T follicular helper cell (primary cell): ENCODE data around the gene KRTAP5-4.
"Not testable (repeated sequence)": the region's sequence is repeated elsewhere in the genome, so short reads cannot be mapped to it uniquely, and the experiment has no call there.

ENCODE experiments used
- DNase-seq: peaks from one replicate; pipeline ENCODE4 v3.0.0-alpha.2; 2020; ENCODE audit warnings: low read depth

Gene KRTAP5-4

DNA sequence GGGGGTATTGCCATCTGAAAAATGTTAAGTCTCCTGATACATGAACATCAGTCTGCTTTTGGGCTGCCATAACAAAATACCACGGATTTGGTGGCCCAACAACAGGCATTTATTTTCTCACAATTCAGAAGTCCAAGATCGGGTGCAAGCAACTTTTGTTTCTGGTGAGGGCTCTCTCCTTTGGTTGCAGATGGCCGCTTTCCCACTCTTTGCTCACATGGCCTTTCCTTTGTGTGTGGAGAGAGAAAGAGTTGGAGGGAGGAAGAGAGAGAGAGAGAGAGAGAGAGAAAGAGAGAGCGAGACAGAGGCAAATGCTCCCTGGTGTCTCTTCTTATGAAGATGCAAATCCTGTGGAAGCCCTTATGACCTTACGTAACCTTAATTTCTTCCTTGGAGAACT, 21.3 kb downstream of the KRTAP5-4 start:
- DNase-seq: no peak

DNA sequence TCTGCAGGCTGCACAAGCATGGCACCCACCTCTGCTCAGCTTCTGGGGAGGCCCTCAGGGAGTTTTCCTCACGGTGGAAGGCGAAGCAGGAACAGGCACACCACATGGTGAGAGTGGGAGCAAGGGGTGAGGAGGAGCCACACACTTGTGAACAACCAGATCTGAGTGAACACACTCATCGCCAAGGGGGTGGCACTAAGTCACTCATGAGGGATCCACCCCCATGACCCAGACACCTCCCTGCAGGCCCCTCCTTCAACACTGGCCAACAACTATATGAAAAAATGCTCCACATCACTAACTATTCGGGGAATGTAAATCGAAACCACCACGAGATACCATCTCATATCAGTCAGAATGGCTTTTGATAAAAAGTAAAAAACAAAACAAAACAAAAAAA, 23.1 kb downstream of the KRTAP5-4 start:
- DNase-seq: no peak

DNA sequence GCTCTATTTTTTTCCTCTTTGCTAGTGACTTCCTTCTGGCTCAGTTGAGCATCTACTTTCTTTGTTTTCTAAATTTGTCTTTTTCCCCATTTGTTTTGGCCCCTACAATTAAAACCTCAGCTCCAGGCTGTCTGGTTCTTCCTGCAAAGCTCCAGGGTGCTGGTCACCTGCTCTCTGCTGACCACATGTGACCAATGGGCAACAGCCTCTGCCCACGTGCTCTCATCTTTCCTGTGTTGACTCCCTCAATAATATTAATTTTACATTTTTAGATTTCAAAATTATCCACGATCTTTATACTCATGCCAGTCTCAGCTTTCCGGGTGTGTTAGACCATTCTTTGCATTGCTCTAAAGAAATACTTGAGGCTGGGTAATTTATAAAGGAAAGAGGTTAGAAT, 23.5 kb downstream of the KRTAP5-4 start:
- DNase-seq: not testable (repeated sequence)

DNA sequence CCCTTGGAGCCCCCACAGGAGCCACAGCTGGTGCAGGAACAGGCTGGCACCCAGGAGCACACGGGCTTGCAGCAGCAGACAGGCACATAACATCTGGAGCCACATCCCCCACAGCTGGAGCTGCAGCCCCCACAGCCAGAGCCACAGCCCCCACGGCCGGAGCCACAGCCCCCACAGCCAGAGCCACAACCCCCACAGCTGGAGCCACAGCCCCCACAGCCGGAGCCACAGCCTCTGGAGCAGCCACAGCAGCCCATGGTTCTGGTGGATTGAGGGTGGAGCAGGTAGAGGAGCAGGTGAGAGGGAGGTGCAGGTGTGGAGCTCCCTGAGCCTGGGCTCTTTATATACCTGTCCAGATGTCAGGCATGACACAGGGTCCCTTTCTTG, 24.0 kb downstream of the KRTAP5-4 start, which contains the start of gene KRTAP5-2:
TSS of gene KRTAP5-2 (minus strand) at position 301 of the 387 bp plus-strand sequence. CDS start at position 257, 44 bp downstream.
- DNase-seq: no peak

DNA sequence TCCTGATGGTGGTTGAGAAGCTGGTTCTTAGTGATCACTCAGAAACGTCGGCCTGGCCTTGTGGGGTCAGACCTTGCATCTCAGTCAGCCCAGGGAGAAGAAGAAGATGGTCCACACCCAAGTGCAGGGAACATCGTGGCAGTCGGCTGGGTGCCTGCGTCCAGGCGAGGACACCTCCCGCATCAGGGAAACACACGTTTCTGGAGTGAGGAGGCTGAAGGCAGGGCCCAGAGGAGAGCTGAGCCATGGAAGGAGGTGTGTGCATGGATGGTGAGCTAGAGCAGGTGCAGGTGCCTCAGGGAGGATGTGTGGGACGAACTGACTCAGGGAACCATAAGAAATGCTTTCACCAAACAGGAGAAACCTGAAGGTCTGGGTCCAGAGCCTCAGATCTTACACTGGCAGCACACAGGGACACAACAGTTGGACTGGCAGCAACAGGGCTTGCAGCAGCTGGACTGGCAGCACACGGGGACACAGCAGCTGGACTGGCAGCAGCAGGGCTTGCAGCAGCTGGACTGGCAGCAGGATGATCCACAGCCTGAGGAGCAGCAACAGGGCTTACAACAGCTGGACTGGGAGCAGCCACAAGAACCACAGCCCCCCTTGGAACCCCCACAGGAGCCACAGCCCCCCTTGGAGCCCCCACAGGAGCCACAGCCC, 24.5 kb downstream of the KRTAP5-4 start:
- DNase-seq: no peak

DNA sequence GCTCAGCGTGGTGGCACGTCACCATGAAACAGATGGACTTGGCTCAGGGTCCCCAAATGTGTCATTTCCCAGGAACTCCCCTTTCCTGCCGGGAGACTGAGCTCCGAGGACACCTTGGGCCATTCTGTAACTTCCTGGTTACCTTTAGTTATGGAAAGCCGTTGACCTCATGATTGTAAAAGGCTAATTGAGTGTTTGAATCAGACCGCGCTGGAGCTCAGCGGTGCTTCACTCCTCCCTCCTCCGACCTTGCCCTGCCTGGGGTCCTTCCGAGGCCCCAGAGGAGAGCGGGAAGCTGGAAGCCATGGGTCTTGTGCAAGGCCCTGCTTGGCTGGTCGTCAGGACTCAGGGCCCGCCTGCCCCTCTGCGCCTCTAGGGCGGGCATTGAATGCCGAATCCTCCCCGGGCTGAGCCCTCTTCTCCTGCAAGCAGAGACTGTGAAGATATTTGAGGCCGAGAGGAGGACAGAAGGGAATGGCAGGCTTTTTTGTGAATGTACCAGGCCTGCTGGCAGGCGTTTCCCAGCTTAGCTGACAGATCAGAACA, 25.3 kb downstream of the KRTAP5-4 start:
- not testable (repeated sequence) for DNase-seq

DNA sequence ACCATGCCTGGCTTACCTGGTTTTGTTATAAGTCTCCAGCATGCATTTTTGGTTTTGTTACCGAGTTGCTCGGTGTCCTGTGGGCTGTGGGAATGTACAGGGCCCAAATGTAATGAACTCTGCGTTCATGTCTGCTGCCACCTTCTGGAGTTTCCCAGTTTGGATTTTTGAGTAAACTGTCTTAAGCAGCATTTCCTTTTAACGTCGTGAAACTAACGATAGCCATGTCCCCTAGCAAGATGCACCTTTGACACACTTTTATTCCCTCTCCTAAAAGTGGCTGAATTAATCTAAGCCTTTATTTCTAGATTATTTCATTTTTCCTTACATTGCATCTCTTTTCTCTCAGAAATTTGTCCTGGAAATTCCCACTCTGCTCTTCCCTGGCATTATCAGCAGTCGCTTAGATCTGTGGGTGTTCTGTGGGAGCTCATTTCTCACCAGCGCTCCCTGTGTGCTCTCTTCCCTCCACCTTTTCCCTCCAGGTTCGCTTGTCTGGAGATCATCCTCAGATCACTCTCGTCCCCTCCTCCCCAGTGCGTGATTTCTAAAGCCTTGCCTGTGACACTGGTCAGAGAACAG, 25.9 kb downstream of the KRTAP5-4 start:
- DNase-seq: not testable (repeated sequence)

DNA sequence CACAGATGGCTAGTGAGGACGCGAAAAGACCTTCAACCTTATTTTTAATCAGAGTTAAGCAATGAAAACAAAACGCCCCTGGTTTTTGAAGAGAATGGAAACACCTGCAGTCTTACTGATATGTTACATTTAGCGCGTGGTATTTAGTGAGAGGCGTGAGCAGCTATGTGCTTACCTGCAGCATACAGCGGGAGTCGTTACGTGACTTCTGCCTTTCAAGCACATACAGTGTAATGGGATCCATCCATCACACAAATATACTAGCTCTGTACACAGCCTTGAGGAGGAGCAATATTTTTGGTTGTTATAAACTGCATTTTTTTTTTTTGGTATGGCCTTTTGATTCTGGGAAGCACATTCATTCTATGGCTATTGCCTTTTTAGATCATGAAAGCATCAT, 29.3 kb downstream of the KRTAP5-4 start:
- DNase-seq: no peak

DNA sequence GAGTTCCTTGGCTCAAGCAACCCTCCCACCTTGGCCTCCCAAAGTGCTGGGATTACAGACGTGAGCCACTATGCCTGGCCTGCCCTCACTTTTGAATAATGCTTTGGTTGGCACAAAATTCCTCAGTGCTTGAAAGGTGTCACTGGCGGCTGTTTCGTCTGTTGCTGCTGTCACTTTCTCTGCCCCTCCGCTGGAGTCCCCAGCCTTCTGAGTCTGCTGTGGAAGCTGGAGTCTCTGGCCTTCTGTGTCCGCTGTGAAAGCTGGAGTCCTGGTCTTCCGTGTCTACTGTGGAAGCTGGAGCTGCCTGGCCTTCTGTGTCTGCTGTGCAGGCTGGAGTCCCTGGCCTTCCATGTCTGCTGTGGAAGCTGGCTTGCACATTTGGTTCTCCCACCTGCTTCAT, 31.9 kb downstream of the KRTAP5-4 start:
- no peak for DNase-seq

DNA sequence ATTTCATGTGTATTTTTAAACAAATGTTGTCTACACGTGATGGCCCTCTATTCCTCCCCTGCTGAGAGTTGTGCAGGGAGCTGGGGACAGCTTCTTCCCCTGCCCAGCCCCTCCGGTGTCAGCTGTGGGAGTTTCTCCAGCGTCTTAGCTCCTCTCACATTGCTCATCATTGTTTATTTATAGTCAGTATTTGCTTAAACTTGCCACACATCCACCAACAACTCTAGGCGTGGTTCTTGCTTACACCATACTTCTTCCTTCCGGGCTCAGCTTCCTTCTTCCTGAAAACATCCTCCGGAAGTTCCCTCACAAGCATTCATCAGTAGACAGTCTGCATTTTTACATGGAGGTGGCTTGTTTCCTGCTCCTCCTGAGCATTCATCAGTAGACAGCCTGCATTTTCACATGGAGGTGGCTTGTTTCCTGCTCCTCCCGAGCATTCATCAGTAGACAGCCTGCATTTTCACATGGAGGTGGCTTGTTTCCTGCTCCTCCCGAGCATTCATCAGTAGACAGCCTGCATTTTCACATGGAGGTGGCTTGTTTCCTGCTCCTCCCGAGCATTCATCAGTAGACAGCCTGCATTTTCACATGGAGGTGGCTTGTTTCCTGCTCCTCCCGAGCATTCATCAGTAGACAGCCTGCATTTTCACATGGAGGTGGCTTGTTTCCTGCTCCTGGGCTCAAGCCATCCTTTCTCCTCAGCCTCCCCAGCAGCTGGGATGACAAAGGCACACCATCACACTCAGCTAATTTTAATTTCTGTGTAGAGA, 32.6 kb downstream of the KRTAP5-4 start:
- DNase-seq: not testable (repeated sequence)

DNA sequence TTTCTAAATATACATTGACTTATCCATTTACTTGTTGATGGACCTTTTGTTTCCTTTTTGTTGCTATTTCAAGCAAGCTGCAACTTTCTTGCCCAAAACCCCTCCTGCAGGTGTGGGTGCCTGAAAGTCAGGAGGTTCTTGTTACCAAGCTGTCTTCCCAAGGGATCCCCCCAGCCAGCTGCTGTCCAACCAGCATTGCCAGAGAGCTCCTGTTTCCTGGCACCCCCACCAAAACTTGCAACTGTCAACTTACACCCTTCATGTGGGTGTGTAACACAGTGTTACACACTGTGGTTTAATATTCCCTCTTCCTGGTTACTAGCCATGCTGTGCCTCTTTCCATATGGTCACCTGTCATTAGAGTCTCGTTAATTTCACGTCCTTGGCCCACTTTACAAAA, 35.2 kb downstream of the KRTAP5-4 start:
- DNase-seq: no peak

DNA sequence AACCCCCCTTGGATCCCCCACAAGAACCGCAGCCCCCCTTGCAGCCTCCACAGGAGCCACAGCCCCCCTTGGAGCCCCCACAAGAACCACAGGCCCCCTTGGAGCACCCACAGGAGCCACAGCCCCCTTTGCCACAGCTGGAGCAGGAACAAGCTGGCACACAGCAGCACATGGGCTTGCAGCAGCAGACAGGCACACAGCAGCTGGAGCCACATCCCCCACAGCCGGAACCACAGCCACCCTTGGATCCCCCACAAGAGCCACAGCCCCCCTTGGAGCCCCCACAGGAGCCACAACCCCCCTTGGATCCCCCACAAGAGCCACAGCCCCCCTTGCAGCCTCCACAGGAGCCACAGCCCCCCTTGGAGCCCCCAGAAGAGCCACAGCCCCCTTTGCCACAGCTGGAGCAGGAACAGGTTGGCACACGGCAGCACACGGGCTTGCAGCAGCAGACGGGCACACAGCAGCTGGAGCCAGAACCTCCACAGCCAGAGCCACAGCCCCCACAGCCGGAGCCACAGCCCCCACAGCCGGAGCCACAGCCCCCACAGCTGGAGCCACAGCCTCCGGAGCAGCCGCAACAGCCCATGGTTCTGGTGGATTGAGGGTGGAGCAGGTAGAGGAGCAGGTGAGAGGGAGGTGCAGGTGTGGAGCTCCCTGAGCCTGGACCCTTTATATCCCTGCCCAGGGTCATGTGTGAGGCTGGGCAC, 37.1 kb downstream of the KRTAP5-4 start, which contains the start of gene KRTAP5-1:
TSS of gene KRTAP5-1 (minus strand) at position 623 of the 710 bp plus-strand sequence. CDS start at position 589, 34 bp downstream.
- not testable (repeated sequence) for DNase-seq

DNA sequence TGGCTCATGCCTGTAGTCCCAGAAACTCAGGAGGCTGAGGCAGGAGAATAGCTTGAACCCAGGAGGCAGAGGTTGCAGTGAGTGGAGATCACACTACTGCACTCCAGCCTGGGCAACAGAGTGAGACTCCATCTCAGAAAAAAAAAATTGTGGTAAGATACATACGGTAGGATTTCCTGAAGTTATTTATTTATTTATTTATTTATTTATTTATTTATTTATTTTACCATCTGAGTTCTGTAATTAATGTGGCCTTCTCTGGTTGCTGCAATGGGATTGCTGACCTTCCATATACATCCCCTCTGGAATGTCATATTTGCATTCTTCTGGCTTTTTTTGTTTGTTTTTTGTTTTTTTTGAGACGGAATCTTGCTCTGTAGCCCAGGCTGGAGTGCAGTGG, 39.0 kb downstream of the KRTAP5-4 start:
- DNase-seq: not testable (repeated sequence)

DNA sequence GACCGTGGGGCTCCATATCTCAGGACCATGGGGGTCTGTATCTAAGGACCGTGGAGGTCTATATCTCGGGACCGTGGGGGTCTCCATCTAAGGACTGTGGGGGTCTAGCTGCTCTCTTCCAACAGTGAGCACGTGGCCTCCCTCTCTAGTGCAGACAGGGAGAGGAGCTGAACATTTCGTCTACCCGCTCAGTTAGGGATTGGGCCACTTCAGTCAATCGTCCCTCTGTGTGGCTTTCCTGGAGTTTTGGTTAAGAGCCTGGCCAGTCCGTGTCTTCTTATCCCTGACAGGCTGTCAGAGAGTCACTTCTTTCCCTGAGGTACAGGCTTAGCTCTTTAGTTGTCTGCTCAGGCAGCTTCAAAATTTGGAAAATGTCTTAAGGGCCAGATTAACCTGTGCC, 40.0 kb downstream of the KRTAP5-4 start:
- no peak for DNase-seq

DNA sequence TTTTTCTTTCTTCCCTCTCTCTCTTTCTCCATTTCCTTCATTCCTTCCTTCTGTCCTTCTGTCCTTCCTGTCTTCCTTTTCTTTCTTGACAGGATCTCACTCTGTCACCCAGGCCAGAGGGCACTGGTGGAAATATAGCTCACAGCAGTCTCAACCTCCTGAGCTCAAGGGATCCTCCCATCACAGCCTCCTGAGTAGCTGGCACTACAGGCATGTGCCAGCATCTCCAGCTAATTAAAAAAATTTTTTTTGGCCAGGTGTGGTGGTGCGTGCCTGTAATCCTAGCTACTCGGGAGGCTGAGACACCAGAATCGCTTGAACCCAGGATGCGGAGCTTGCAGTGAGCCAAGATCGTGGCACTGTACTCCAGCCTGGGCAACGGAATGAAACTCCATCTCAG, 45.1 kb downstream of the KRTAP5-4 start:
- no peak for DNase-seq

DNA sequence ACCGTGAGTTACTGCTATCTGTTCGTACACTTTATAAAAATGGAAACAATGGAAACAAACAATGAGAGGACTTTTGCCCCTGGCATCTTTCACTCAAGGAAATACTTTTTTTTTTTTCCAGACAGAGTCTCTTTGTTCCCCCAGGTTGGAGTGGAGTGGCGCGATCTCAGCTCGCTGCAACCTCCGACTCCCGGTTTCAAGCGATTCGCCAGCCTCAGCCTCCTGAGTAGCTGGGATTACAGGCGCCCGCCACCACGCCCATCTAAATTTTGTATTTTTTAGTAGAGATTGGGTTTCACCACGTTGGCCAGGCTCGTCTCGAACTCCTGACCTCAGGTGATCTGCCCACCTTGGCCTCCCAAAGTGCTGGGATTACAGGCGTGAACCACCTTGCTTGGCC, 46.2 kb downstream of the KRTAP5-4 start:
- DNase-seq: not testable (repeated sequence)

DNA sequence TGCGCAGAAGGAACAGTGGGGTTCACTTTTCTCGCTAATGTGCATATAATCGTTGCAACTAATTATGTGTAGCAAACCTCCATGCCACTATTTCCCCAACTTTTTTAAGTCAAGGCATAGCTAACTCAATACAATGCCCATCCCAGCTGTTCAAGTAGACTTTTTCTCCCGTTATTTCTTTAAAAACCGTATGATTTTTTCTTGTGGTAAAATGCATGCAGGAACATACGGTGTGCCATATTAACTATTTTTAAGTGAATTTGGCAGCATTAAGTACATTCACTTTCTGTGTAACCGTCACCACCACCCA, 47.0 kb downstream of the KRTAP5-4 start:
- DNase-seq: no peak

DNA sequence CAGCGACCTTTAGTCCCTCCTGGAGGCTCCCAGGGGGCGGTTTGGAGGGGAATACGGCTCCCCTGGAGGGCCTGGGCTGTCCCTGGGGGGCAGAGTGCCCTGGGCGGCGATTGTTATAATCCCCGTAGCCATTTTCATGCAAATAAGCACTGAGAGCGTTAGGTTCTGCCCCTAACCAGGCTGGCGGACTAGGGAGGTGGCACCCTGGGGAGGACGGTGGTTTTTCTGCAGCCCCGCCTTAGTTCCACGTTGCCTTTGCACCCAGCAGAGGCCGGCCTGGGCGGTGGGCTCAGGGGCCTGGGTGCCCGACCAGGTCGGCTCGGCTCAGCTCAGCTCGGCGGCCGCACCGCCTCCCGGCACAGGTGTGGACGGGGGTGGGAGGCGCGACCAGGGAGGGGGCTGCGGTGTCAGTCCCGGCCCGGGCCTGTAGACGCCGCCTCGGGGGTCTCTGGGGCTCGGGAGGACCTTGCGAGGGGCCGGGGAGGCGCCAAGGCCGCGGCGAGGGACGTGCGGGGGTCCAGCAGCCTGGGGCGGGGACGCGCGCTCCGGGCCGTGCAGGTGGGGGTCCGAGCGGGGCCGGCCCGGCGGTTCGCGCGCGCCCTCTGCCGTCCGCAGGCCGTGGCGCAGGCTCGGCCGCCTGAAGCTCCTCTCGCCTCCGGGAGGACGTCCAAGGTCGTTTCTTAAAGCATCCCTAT, 47.6 kb downstream of the KRTAP5-4 start:
- DNase-seq: no peak

DNA sequence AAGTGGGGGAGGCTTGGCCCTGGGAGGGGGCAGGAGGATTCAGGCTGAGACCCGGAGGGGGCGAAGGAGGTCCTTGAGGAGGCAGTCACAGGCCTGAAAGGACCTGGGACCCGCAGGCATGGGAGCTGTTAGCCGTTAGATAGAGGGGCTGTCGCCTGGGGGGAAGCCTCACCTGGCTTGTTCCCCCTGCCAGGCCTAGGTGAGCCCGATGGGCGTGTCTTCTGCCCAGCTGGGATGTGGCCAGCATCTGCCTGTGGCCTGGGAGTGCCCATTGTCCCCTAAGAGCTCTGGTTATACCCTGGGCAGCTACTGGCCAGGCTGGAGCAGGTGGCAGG, 48.1 kb downstream of the KRTAP5-4 start:
- no peak for DNase-seq

DNA sequence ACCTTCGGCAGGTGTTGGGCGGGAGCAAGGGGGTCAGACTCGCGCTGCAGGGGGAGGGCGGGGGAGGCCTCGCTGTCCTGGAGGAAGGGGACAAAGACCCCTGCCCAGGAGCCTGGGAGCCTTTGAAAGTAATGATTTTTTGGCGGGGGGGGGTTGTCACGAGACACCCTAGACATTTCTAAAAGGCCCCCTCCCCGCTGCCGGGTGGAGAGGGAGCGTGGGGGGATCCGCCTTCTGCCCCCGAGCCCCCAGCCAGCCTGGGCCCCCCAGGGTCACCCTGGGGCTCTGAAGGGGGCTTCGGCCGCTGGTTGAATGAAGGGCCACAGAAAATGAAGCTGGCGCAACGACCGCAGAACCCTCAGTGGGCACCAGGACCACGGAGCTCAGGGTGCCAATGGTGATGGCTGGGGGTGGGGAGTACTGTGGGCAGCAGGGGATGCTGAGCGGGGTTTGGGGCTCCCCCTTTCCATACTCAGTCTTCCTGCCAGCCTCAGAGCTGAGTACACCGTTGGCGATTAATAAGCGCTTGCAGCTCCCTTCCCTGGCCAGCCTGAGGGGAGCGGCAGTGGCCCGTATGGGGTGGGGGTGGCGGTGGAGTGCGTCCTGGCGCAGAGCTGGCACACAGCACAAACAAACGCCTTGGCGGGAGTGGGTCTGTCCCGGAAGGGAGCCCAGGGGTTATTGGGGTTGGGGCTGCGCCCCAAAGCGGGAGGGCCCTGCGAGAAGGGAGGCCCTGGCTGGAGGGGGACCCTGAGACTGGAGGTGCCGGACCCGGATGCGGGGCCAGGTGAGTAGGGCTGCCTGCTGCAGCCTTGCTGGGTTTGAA, 48.6 kb downstream of the KRTAP5-4 start:
- DNase-seq: no peak
